Upper lobe of left lung (tissue), 6 donors: Measurements from ENCODE around the gene COG5. TPM values are rescaled to one million over a fixed set of nuclear protein-coding genes. Genes with fewer than 3 reads are reported as not detected.

Experiments
- ATAC-seq, 2 donors: fragments of 200-7000 bp; cut with Tn5 transposase; one replicate each; pipeline ENCODE4 v1.9.1; 2022; ENCODE audit warnings: mild to moderate bottlenecking in 2 of 2, moderate library complexity in 2 of 2; ENCODE audit not compliant: low FRiP score in 2 of 2
- DNase-seq, 2 donors: peaks; one replicate each; pipeline ENCODE4 v3.0.0-alpha.2; 2019 to 2020
- H3K27ac ChIP-seq, 4 donors: fragments of 200-600 bp; sonication (generic); one replicate each; pipeline ENCODE4 v1.5.1; 2016 to 2019
- H3K27me3 ChIP-seq, 4 donors: fragments of 200-600 bp; sonication (generic); one replicate each; pipeline ENCODE4 v1.5.1; 2017 to 2019
- H3K36me3 ChIP-seq, 4 donors: fragments of 200-600 bp; sonication (generic); one replicate each; pipeline ENCODE4 v1.5.1; 2016 to 2019
- H3K4me1 ChIP-seq, 4 donors: fragments of 200-600 bp; sonication (generic); one replicate each; pipeline ENCODE4 v1.5.1; 2018 to 2019
- H3K4me3 ChIP-seq, 4 donors: fragments of 200-600 bp; sonication (generic); one replicate each; pipeline ENCODE4 v1.5.1; 2017 to 2019; ENCODE audit warnings: mild to moderate bottlenecking in 2 of 4, moderate library complexity in 1 of 4
- H3K9me3 ChIP-seq, 4 donors: fragments of 200-600 bp; sonication (generic); one replicate each; pipeline ENCODE4 v1.5.1; 2018 to 2019
- EP300 ChIP-seq, 4 donors: sonication (generic); formaldehyde crosslinking; IDR thresholded peaks; one replicate each; pipeline ENCODE4 v1.5.1; 2017; ENCODE audit warnings: antibody characterized with exemption in 4 of 4, control low read depth in 2 of 4
- POLR2A ChIP-seq, 4 donors: fragments of 450-650 bp; IDR thresholded peaks; one replicate each; pipeline ENCODE4 v1.5.1; 2016 to 2017; ENCODE audit warnings: antibody characterized with exemption in 4 of 4, mild to moderate bottlenecking in 2 of 4
- POLR2AphosphoS5 ChIP-seq, 2 donors: sonication (generic); formaldehyde crosslinking; IDR thresholded peaks; one replicate each; pipeline ENCODE4 v1.5.1; 2017; ENCODE audit warnings: antibody characterized with exemption in 2 of 2
- WGBS, 2 donors: methylation state at CpG; one replicate each; pipeline ENCODE4 v1.1.5; 2017 to 2018; 5-methylcytosine and 5-hydroxymethylcytosine counted together
- total RNA-seq, 6 donors: library from RNA; depleted of rRNA in 4 of 6; stranded (reverse); fragments of >200 nt in 4 of 6; gene quantifications; one replicate each; pipeline versions ENCODE4 v1.1.0 to v1.2.1, GENCODE V29; 2016 to 2021
- TF ChIP-seq, protein P1 (sequence below), 6 experiments: fragments of 450-650 bp in 4 of 6; fragments of 200-600 bp in 2 of 6; sonication (generic) in 2 of 6; IDR thresholded peaks; one replicate each; pipeline ENCODE4 v1.5.1; 2016 to 2019; ENCODE audit warnings: antibody characterized with exemption in 6 of 6
- donor health status: DM: no; HTN: no; CAD: no; lungs with moderate emphysema.
- donor health status: DM: no; HTN: yes; CAD: no; lungs with severe emphysema.

COG5 gene
- total RNA-seq, 6 donors from 2014 or later, result 31.6 to 88.0 (median 50.5) TPM

DNA sequence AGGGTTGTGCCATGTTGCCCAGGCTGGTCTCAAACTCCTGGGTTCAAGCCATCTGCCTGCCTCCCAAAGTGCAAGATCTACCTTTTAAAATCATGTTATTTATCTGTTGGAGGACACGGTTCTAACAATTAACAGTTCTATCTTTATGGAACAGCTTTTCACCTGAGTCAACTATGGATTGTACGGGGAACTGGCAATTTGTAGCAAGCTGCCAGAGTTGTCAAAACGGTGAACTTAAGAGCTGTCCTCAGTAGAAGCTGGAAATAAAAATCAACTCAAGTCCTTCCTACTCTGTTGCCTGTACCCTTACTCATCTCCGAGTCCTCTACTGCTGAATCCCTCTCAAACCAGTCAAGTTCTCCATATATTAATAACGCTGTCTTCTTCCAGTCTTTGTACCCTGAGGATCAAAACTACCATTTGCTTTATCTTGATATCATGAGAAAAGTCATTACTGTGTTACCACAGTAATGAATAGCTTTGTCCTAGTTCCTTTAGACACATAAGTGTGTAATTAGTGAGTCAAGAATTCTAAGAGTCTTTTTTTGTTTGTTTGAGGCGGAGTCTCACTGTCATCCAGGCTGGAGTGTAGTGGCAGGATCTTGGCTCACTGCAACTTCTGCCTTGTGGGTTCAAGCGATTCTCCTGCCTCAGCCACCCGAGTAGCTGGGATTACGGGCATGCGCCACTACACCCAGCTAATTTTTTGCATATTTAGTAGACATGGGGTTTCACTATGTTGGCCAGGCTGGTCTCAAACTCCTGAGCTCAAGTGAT, 366.7 kb downstream of the COG5 start:
- Histone ChIP-seq H3K4me3 (no peak overlapping the region), H3K4me1 (peaks cover 9 to 23% (median 14%) of the 10 kb centered on the region in 4 donors), H3K9me3 (no peaks in the 10 kb centered on the region), H3K36me3 (peaks cover 17 to 79% (median 40%) of the 10 kb centered on the region in 4 donors), H3K27me3 (no peaks in the 10 kb centered on the region), H3K27ac (peak overlapping the region; percentile 13 to 69 (median 60))
- WGBS, 2 donors, result 64 to 80% methylated on average over 10 of the region's 10 CpGs
- ATAC-seq, result peak; percentile 50 to 89
- TF ChIP-seq, protein P1, sequence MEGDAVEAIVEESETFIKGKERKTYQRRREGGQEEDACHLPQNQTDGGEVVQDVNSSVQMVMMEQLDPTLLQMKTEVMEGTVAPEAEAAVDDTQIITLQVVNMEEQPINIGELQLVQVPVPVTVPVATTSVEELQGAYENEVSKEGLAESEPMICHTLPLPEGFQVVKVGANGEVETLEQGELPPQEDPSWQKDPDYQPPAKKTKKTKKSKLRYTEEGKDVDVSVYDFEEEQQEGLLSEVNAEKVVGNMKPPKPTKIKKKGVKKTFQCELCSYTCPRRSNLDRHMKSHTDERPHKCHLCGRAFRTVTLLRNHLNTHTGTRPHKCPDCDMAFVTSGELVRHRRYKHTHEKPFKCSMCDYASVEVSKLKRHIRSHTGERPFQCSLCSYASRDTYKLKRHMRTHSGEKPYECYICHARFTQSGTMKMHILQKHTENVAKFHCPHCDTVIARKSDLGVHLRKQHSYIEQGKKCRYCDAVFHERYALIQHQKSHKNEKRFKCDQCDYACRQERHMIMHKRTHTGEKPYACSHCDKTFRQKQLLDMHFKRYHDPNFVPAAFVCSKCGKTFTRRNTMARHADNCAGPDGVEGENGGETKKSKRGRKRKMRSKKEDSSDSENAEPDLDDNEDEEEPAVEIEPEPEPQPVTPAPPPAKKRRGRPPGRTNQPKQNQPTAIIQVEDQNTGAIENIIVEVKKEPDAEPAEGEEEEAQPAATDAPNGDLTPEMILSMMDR (IDR thresholded peaks at IDR 0.05), result no peak
- no peak for TF ChIP-seq POLR2A (IDR thresholded peaks at IDR 0.05)
- TF ChIP-seq POLR2AphosphoS5 (IDR thresholded peaks at IDR 0.05), result no peak
- no peak for TF ChIP-seq EP300 (IDR thresholded peaks at IDR 0.05)
- peak in 1 of 2 donors; percentile 71 for DNase-seq

DNA sequence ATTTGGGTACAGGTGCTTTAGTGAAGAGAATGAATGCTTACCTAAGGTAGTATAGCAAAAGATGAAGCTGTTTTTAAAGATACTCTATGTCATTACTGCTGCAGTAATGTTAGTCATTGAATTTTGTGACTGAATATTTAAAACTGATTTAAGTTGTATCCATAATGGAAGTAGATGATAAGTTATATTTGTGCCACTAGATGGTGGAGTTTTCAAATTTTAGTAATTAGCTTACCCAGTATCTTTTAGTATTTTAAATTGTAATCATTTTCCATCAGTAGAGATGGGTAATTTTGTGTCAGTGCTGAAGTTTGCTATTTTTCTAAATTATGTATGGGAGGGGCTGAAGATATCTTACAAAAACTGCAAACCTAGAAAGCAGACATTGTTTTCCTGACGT, 369.7 kb downstream of the COG5 start:
- peaks cover 9 to 23% (median 11%) of the 10 kb centered on the region in 4 donors for H3K4me1 ChIP-seq
- WGBS, 2 donors, result 73 to 89% methylated on average over 1 of the region's 1 CpG
- DNase-seq (no peak), ATAC-seq (no peak)
- no peak overlapping the region for H3K4me3 ChIP-seq
- H3K27ac ChIP-seq, result no peak overlapping the region
- peaks cover 17 to 79% (median 40%) of the 10 kb centered on the region in 4 donors for H3K36me3 ChIP-seq
- H3K27me3 ChIP-seq, result no peaks in the 10 kb centered on the region
- H3K9me3 ChIP-seq, result no peaks in the 10 kb centered on the region
- TF ChIP-seq EP300 (IDR thresholded peaks at IDR 0.05), result no peak
- TF ChIP-seq POLR2A (IDR thresholded peaks at IDR 0.05), result no peak
- TF ChIP-seq, protein P1 (IDR thresholded peaks at IDR 0.05), result no peak
- no peak for TF ChIP-seq POLR2AphosphoS5 (IDR thresholded peaks at IDR 0.05)

DNA sequence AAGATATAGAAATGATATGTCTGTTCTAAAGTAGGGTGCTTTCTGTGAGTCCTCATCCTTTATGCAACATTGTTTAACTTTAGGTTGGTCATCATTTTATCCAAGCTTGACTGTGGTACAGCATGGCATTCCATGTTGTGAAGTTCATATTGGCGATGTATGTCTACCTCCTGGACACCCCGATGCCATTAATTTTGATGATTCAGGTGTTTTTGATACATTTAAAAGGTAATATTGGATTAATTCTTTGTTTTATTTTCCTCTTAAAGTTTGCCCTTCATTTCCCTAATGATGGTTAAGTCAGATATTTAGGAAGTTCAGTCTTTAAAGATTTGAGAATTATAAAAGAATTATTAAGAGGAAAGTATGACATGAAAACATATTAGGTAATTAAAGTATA, 373.6 kb downstream of the COG5 start:
- WGBS, 2 donors, result 95 to 96% methylated on average over 2 of the region's 2 CpGs
- Histone ChIP-seq H3K9me3 (no peaks in the 10 kb centered on the region), H3K27ac (no peak overlapping the region), H3K36me3 (peaks cover 37 to 78% (median 45%) of the 10 kb centered on the region in 4 donors), H3K4me3 (no peak overlapping the region), H3K27me3 (no peaks in the 10 kb centered on the region), H3K4me1 (peaks cover 3 to 9% (median 6%) of the 10 kb centered on the region in 4 donors)
- no peak for ATAC-seq
- no peak for TF ChIP-seq POLR2AphosphoS5 (IDR thresholded peaks at IDR 0.05)
- TF ChIP-seq EP300 (IDR thresholded peaks at IDR 0.05), result no peak
- TF ChIP-seq, protein P1 (IDR thresholded peaks at IDR 0.05), result no peak
- no peak for TF ChIP-seq POLR2A (IDR thresholded peaks at IDR 0.05)
- no peak for DNase-seq

DNA sequence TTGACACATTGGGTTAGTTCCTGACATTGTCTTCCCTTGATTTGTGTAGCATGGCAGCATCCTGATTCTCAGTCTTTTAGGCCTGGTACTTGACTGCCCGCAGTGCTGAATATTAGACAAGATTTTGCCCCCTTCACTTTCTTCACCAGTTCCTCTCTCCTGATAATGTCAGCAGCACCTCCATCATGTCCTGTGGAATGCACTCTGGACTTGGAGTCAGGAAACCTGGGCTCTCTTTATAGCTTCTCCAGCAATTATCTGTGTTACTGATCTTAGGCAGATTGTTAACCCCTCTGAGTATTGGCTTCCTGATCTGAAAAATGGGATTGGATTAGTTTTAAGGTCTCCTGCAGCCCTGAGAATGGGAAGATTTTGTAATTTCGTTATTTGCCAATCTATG, 375.9 kb downstream of the COG5 start:
- DNase-seq (no peak), ATAC-seq (no peak)
- Histone ChIP-seq H3K4me3 (no peak overlapping the region), H3K9me3 (no peaks in the 10 kb centered on the region), H3K4me1 (no peaks in the 10 kb centered on the region), H3K27ac (no peak overlapping the region), H3K36me3 (peaks cover 45 to 96% (median 55%) of the 10 kb centered on the region in 4 donors), H3K27me3 (no peaks in the 10 kb centered on the region)
- TF ChIP-seq POLR2A (IDR thresholded peaks at IDR 0.05) (no peak), POLR2AphosphoS5 (IDR thresholded peaks at IDR 0.05) (no peak), EP300 (IDR thresholded peaks at IDR 0.05) (no peak)
- TF ChIP-seq, protein P1 (IDR thresholded peaks at IDR 0.05), result no peak
- 77 to 85% methylated on average over 2 of the region's 2 CpGs for WGBS, 2 donors
